Natural killer cell (primary cell): Measurements from ENCODE around the gene CKB. TPM values are rescaled to one million over a fixed set of nuclear protein-coding genes. Genes with fewer than 3 reads are reported as not detected.

ENCODE experiments used
- ATAC-seq, 3 donors: fragments of 150-1000 bp in 2 of 3; fragments of 200-7000 bp in 1 of 3; cut with Tn5 transposase; 1 replicate in 1 of 3; 2 replicates in 2 of 3; pipeline ENCODE4 v1.10.0; 2021; ENCODE audit warnings: mild to moderate bottlenecking in 2 of 3, moderate library complexity in 2 of 3
- DNase-seq, 2 donors: peaks; one replicate each; pipeline versions ENCODE4 v3.0.0 to v3.0.0-alpha.2; 2013 to 2021; ENCODE audit warnings: mixed read lengths in 1 of 2
- H3K27ac ChIP-seq: one replicate; pipeline ENCODE4 v1.5.1; 2013; ENCODE audit warnings: mild to moderate bottlenecking, low read length
- H3K27me3 ChIP-seq: one replicate; pipeline ENCODE4 v1.6.1; 2013; ENCODE audit warnings: low read length; ENCODE audit not compliant: control insufficient read depth, insufficient read depth
- H3K36me3 ChIP-seq: one replicate; pipeline ENCODE4 v1.6.1; 2013; ENCODE audit warnings: low read length; ENCODE audit not compliant: control insufficient read depth, insufficient read depth
- H3K4me1 ChIP-seq: one replicate; pipeline ENCODE4 v1.6.1; 2013; ENCODE audit warnings: low read length; ENCODE audit not compliant: control insufficient read depth, insufficient read depth
- H3K4me3 ChIP-seq: one replicate; pipeline ENCODE4 v1.5.1; 2013; ENCODE audit warnings: low read length
- H3K9me3 ChIP-seq: one replicate; pipeline ENCODE4 v1.6.1; 2013; ENCODE audit warnings: low read length; ENCODE audit not compliant: control insufficient read depth, insufficient read depth
- H3K27ac Mint-ChIP-seq, 2 donors: one replicate each; pipeline ENCODE4 v1.8.0; 2022; ENCODE audit warnings: mild to moderate bottlenecking in 2 of 2, mixed read lengths in 2 of 2, moderate library complexity in 1 of 2
- H3K27me3 Mint-ChIP-seq, 2 donors: one replicate each; pipeline ENCODE4 v1.8.0; 2022; ENCODE audit warnings: low read depth in 2 of 2, mixed read lengths in 2 of 2
- H3K36me3 Mint-ChIP-seq: one replicate; pipeline ENCODE4 v1.8.0; 2022; ENCODE audit warnings: mixed read lengths
- H3K4me1 Mint-ChIP-seq, 2 donors: one replicate each; pipeline ENCODE4 v1.8.0; 2022; ENCODE audit warnings: mixed read lengths in 2 of 2
- H3K4me3 Mint-ChIP-seq: one replicate; pipeline ENCODE4 v1.8.0; 2022; ENCODE audit warnings: mild to moderate bottlenecking, moderate library complexity, mixed read lengths
- H3K9me3 Mint-ChIP-seq, 2 donors: one replicate each; pipeline ENCODE4 v1.8.0; 2022; ENCODE audit warnings: mixed read lengths in 2 of 2
- WGBS: methylation state at CpG from one replicate; pipeline ENCODE4 v1.1.7; 2013; ENCODE audit warnings: missing lambda C conversion rate; ENCODE audit not compliant: insufficient coverage; 5-methylcytosine and 5-hydroxymethylcytosine counted together
- intact Hi-C: fragments of 100-400 bp; cut with micrococcal nuclease; formaldehyde crosslinking; loops from one replicate; pipeline ENCODE4 v1.14.2; 2022
- total RNA-seq, 4 donors: library from RNA; stranded (reverse); fragments of 120-200 nt in 1 of 4; gene quantifications; one replicate each; pipeline versions ENCODE4 v1.2.3 to v1.2.4, GENCODE V29; 2013 to 2022
- TF ChIP-seq, protein P1 (sequence below): fragments of 200-600 bp; IDR thresholded peaks from one replicate; pipeline ENCODE4 v1.8.0; 2022; ENCODE audit warnings: antibody characterized with exemption

CKB gene
- total RNA-seq, 3 donors from 2014 or later (not counting 1 experiment from before 2014, with no cell fraction given) = 4.0 to 37.4 (median 9.0) TPM

DNA sequence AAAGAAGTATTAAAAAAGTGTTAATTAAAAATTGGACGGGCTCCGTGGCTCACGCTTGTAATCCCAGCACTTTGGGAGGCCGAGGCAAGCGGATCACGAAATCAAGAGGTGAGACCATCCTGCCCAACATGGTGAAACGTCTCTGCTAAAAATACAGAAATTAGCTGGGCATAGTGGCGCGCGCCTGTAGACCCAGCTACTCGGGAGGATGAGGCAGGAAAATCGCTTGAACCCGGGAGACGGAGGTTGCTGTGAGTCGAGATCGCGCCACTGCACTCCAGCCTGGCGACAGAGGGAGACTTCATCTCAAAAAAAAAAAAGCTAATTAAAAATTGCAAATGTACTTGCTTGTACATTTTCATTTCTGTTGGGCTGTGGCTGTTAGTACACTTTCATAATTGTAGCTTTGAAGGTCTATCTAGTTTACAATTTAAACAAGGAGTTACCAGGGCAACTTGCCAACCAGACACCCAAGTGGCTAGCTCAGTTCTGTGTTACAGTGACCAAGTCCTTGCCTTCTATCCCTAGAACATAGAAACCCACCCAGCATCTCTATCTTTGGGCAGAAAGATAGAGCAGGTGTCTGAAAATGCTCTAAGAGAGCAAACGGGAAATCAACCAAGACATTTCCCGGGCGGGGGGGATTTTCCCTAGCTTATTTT, 41.3 kb upstream of the CKB start:
- H3K4me1 ChIP-seq = peaks cover 25% of the 10 kb centered on the region
- Mint-ChIP-seq H3K4me1 (peaks cover 40 to 41% of the 10 kb centered on the region in 2 donors), H3K27me3 (no peaks in the 10 kb centered on the region), H3K27ac (peak overlapping the region; percentile 80 to 89), H3K4me3 (peak overlapping the region; percentile 98), H3K9me3 (no peaks in the 10 kb centered on the region), H3K36me3 (no peaks in the 10 kb centered on the region)
- peaks cover 14% of the 10 kb centered on the region for H3K36me3 ChIP-seq
- intact Hi-C loops = no loop called here
- H3K4me3 ChIP-seq = no peak overlapping the region
- no peaks in the 10 kb centered on the region for H3K27me3 ChIP-seq
- no peak overlapping the region for H3K27ac ChIP-seq
- TF ChIP-seq, protein P1, sequence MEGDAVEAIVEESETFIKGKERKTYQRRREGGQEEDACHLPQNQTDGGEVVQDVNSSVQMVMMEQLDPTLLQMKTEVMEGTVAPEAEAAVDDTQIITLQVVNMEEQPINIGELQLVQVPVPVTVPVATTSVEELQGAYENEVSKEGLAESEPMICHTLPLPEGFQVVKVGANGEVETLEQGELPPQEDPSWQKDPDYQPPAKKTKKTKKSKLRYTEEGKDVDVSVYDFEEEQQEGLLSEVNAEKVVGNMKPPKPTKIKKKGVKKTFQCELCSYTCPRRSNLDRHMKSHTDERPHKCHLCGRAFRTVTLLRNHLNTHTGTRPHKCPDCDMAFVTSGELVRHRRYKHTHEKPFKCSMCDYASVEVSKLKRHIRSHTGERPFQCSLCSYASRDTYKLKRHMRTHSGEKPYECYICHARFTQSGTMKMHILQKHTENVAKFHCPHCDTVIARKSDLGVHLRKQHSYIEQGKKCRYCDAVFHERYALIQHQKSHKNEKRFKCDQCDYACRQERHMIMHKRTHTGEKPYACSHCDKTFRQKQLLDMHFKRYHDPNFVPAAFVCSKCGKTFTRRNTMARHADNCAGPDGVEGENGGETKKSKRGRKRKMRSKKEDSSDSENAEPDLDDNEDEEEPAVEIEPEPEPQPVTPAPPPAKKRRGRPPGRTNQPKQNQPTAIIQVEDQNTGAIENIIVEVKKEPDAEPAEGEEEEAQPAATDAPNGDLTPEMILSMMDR = no peak
- DNase-seq (no peak), ATAC-seq (no peak)
- no peaks in the 10 kb centered on the region for H3K9me3 ChIP-seq
- 82% methylated on average over 21 of the region's 21 CpGs for WGBS

DNA sequence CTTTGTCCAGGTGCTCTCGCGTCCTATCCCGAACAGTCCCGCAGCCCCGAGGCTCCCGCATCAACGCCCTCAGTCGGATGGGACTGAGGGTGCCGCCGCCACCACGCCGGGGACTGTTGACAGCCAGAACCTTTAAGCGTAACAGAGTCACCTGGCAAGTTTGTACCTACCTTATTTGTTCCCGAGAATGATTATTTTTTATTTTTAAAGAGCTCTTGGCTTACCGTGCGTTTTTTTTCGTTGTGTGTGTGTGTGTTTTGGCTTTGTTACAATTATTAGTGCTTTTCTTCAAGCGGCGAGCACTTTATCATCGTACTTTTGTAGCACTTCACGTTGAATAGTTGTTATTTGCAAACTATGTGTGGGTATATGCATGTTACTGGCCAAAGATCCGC, 40.6 kb upstream of the CKB start:
- 1% methylated on average over 22 of the region's 22 CpGs for WGBS
- TF ChIP-seq, protein P1 = no peak
- peak overlapping the region; percentile 80 to 89 for H3K27ac Mint-ChIP-seq
- H3K4me3 Mint-ChIP-seq = peak overlapping the region; percentile 98
- no peaks in the 10 kb centered on the region for H3K9me3 Mint-ChIP-seq
- ATAC-seq (no peak), DNase-seq (no peak)
- Histone ChIP-seq H3K9me3 (no peaks in the 10 kb centered on the region), H3K4me1 (peaks cover 25% of the 10 kb centered on the region), H3K27ac (peak overlapping the region; percentile 77), H3K27me3 (no peaks in the 10 kb centered on the region), H3K4me3 (peak overlapping the region; percentile 89), H3K36me3 (peaks cover 19% of the 10 kb centered on the region)
- intact Hi-C loops = no loop called here
- no peaks in the 10 kb centered on the region for H3K27me3 Mint-ChIP-seq
- H3K4me1 Mint-ChIP-seq = peaks cover 40 to 48% of the 10 kb centered on the region in 2 donors
- H3K36me3 Mint-ChIP-seq = no peaks in the 10 kb centered on the region

DNA sequence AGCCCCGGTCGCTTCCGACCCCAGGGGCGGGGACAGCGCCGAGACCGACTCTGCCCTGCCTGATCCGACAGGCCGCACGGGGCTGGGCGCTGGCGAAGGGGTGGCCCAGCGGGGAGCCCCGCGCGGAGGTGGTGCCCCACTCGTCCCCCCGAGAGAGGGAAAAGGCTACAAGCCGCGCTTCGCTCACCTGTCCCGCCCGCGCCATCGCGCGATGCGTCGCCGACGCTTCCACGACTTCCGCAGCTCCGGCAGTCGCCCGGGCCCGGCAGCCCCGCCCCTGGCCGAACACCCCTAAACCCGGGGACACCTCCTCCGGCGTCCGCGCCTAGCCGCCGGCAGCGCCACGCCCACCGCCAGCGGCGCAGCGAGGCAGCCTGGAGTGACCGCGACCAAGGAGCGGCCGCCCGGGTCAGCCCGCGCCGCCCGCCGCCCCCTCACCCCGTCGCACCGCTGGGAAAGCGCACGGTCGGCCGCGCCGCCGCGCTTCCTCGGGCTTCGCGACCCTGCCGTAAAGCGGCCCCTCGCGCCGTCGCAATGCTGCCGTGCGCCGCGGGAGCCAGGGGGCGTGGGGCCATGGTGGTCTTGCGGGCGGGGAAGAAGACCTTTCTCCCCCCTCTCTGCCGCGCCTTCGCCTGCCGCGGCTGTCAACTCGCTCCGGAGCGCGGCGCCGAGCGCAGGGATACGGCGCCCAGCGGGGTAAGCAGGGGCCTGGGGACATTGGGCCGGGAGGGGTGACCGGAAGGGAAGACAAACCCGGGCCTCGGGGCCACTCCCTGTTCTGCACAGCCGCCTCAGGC, 40.0 kb upstream of the CKB start, which contains the start of the genes BAG5 and COA8:
Gene BAG5, minus strand, starts transcription at position 229 of the 797 bp plus-strand sequence. CDS start 1,493 bp downstream, outside the sequence.
Gene COA8, plus strand, starts transcription at position 532 of the 797 bp plus-strand sequence. Its CDS starts 42 bp downstream, at position 574.
- TF ChIP-seq, protein P1 = no peak
- H3K36me3 ChIP-seq = peaks cover 20% of the 10 kb centered on the region
- H3K9me3 ChIP-seq = no peaks in the 10 kb centered on the region
- intact Hi-C loops = loop anchor here (1.0 kb wide), 1 partner anchor 153 kb away; the partner anchor contains the start of genes XRCC3 and ZFYVE21
- H3K4me1 Mint-ChIP-seq = peaks cover 36 to 47% of the 10 kb centered on the region in 2 donors
- peak; percentile 79 to 91 (median 84) for ATAC-seq
- no peaks in the 10 kb centered on the region for H3K27me3 Mint-ChIP-seq
- peak; percentile 87 to 91 for DNase-seq
- peak within 1 kb of the TSS; percentile 89 for H3K4me3 ChIP-seq
- no peaks in the 10 kb centered on the region for H3K27me3 ChIP-seq
- WGBS = under 1% methylated on average over 109 of the region's 109 CpGs
- H3K36me3 Mint-ChIP-seq = no peaks in the 10 kb centered on the region
- H3K9me3 Mint-ChIP-seq = no peaks in the 10 kb centered on the region
- peak within 1 kb of the TSS; percentile 98 for H3K4me3 Mint-ChIP-seq
- H3K27ac Mint-ChIP-seq = peak within 1 kb of the TSS; percentile 80 to 89
- H3K4me1 ChIP-seq = peaks cover 25% of the 10 kb centered on the region
- peak within 1 kb of the TSS; percentile 77 for H3K27ac ChIP-seq
